GM12892 (cell line): ENCODE measurements around the gene PRM3.
"Not testable (repeated sequence)": the region's sequence is repeated elsewhere in the genome, so short reads cannot be mapped to it uniquely, and the experiment has no call there.

ENCODE experiments used
- POLR2A ChIP-seq: IDR thresholded peaks from 2 replicates; pipeline ENCODE4 v1.6.1; 2011; ENCODE audit warnings: low read depth, low read length, control low read depth
- POLR2AphosphoS5 ChIP-seq: IDR thresholded peaks from 2 replicates; pipeline ENCODE4 v1.6.1; 2011; ENCODE audit warnings: low read depth, low read length, control low read depth
- TAF1 ChIP-seq: IDR thresholded peaks from 2 replicates; pipeline ENCODE4 v1.6.1; 2011; ENCODE audit warnings: low read depth, mild to moderate bottlenecking, control low read depth, low read length, borderline replicate concordance

DNA sequence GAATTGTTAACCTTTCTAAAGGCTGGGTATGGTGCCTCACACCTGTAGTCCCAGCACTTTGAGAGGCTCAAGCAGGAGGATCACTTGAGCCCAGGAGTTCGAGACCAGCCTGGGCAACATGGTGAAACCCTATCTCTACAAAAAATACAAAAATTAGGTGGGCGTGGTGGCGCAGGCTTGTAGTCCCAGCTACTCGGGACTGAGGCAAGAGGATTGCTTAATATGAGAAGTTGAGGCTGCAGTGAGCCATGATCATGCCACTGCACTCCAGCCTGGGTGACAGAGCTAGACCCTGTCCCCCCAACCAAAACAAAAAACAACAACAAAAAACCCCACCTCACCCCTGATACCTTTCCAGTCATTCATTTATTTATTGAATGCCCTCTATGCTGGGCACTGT, 16.3 kb upstream of the PRM3 start:
- not testable (repeated sequence) for TF ChIP-seq POLR2A, TAF1, POLR2AphosphoS5
